GM21447 (cell line): ENCODE results near the gene CNPY1.
"Not testable (repeated sequence)": the region's sequence is repeated elsewhere in the genome, so short reads cannot be mapped to it uniquely, and the experiment has no call there.

Experiments used
- ATAC-seq: cut with Tn5 transposase; IDR thresholded peaks from one replicate; pipeline ENCODE4 v1.9.1; 2021; ENCODE audit not compliant: unreplicated experiment

Gene CNPY1

DNA sequence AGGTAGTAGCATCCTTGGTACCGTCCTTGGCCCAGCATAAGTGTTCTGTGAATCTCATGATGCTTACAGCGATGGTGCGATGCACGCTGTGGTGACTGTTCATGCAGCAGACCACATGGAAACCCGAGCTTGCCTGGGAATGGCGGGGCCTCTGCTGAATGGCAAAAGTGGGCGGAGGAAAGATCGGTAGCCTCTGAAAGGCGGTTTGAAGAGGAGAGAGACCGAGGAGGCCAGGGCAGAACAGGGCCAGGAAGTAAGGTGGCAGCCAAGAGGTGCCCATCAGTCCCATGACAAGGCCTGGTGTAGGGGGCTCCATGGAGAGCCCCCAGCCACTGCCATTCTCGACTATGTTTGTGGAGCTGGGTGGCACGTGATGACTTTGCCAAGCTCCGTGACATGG is 33.2 kb upstream of the CNPY1 start:
- ATAC-seq, result no peak

GRCh38 chr7:155578016-155578415 is 31.7 kb upstream of the CNPY1 start:
- ATAC-seq, result no peak

GRCh38 chr7:155577509-155577905 is 31.1 kb upstream of the CNPY1 start:
- no peak for ATAC-seq

DNA sequence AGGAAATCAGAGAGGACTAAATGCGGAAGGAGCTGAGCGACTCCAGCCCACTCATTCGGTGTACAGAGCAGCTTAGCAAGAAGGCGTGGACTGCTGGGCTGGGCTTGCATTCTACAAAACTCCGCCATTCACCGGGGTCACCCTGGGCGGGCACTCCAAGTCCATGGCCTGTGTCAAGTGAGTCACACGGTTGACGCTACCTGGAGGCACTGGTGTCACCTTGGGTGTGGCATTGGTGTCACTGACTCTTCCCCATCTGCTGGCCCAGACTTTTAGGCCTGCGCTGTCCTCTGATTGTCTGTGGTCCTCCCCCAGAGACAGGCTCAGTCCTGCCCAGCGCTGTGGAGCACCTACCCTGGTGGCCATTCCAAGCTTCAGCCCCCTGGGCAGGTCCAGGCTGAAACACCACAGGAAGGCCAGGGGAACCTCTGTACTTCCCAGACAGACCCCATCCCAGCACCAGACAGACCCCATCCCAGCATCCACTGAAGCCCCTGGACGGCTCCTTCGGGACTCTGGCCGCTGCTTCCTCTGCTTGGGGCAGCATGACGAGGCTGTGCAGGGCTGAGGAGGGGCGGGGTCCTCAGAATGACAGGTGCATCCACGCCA is 30.6 kb upstream of the CNPY1 start:
- no peak for ATAC-seq

DNA sequence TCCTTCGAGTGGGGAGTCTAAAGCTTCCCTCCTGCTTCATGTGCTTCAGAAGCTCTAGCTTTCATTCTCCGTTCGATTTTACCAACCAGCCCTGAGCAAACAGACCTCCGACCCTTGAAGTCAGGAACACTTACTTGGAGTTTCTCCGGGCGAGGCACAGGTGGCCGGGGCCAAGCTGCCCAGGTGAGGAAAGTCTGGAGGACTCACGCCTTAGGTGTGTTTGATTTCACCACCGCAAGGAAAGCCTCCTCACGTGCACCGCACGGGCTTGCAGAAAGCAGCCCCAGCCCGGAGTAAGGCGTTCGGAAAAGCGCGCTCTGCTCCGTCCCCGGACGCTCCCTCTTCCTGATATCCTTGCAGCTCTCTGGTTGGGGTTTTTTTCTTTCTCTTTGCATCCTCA is 30.1 kb upstream of the CNPY1 start:
- no peak for ATAC-seq

- ATAC-seq, result no peak
Observed at GRCh38 chr7:155574556-155575290, 28.4 kb upstream of the CNPY1 start.

DNA sequence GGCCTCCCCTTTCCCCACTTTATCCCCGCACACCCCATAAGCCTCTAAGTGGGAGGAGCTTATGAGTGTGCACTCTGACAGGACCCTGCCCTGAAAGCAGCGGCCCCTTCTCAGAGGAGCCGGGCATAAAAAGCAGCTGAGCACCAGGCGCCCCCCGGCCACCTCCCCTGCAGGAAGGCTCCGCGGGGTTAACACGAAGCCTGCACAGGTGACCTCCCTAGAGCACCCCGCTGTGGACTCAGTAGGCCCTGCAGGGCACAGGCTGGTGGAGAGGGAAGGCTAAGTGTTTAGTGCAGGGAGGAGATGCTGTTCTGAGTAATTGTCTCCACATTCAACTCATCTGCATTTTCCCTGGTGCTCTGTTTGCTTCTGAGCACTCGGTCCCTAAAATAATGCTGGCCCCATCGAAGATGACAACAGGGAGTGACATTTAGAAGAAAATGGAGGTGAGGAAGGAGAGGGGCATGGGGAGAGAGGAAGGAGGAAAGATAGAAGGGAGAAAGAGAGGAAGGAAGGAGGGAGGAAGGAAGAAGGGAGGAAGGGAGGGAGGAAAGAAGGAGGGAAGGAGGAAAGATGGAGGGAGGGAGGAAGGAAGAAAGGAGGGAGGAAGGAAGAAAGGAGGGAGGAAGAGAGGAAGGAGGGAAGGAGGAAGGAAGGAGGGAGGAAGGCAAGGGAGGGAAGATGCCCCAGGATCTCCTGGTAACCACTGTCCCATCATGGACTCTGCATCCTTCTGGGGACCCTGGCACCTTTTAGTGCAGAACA is 25.4 kb upstream of the CNPY1 start:
- ATAC-seq, result no peak

DNA sequence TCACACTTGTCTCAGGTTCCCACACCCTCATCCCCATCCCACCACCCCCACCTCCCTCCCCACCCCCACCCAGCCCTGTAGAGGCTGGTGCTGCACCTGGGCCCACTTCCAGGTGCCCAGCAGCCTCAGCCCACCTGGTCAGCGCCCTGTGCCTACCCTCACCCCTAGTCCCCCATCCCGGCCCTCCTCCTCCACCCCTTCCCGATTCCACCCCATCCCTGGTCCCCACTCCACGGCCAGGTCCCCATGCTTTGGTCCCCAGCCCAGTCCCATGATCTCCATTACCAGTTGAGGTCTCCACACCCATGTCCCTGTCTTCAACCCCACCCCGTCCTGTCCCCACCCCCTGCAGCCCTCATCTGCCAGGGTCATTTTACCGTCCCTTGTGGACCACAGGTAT is 24.6 kb upstream of the CNPY1 start:
- ATAC-seq, result no peak

DNA sequence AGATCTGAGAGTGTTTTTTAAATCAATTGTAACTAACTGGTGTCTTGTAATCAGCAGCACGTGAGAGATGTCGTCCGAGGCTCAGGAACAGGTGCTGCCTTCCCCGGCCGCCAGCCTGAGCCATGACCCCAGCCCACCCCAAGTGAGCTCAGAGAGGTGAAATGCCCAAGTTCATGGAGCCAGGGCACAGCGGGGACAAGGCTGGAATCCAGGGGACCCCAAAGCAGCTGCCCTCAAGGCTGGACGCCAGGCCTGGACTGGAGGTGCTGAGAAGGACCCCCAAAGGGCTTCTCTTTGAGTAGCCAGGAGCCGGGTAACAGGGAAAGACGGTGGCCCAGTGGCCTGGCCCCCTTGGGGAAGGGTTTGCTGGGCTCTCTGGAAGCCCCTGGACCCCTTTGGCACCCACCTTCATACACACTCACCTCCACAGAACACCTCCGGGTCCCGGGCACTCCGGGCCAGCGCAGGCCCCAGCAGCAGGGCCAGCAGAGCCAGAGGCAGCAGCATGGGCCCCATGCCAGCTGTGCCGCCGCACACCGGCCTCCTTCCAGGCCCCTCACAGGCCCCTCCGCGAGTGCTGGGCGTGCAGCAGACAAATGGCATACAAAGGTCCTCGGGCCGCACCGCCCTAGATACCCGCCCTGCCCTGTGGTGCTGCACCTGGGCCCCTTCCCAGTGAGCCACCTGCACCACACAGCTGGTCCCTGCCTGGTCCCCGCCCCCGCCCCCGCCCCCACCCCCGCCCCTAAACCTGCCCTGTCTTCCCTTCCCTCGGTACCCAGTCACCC is 24.0 kb upstream of the CNPY1 start:
- no peak for ATAC-seq

DNA sequence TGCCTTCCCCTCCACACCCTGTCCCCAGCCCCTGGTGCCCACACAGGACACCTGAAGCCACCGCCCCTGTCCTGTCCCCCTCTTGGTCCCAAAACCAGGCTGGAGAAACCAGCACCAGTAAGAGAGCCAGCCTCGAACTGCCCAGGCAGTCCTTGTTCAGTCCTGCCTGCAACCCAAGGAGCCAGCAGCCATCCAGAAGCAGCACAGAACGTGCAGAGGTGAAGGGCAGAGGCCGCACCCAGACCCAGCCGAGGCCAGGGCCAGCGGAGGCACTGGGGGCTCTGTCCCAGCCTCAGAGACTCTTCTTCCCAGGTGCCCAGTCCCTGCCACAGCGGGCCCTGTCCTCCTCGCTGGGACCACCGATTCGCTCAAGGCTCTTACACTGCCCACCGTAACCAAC is 23.3 kb upstream of the CNPY1 start:
- no peak for ATAC-seq

GRCh38 chr7:155568842-155569494 is 22.6 kb upstream of the CNPY1 start:
- no peak for ATAC-seq

- no peak for ATAC-seq
Observed at GRCh38 chr7:155568333-155568660, 21.9 kb upstream of the CNPY1 start.

- ATAC-seq, result no peak
Observed at GRCh38 chr7:155567646-155568332, 21.4 kb upstream of the CNPY1 start.

DNA sequence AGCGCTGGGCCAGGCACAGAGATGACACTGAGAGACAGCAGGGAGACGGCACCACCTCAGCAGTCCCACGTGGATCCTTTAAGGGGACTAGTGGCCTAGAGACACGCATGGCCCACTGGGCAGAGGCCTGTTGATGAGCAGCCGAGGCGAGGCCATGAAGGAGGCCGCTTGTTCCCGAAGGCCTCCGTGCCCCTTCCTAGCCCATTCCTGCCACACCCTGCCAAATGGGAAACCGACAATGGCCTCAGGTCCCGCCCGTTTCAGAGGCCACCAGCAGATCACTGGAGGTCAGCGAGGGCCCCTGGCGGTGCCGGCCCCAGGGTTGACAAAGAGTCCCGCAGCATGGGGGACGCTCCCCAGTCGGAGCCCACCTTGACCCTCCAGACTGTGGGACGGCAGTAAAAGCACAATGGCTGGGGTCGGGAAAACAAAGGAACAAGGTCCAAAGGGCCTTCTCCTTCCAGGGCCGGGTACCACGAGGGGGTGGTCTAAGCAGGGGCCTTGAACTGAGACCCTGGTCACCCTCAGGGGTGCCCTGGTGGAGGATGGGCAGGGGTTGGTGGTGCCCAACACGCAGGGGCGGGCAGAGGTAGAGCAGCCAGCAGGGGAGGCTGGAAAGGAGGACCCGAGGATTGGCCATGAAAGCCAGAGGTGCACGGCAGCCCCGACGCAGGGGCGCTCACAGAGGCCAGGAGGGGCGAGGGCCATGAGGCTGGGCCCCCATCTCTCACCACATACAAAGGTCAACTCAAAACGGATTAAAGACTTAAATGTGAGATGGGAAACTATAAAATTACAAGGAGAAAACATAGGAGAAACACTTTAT is 19.9 kb upstream of the CNPY1 start:
- ATAC-seq, result no peak

DNA sequence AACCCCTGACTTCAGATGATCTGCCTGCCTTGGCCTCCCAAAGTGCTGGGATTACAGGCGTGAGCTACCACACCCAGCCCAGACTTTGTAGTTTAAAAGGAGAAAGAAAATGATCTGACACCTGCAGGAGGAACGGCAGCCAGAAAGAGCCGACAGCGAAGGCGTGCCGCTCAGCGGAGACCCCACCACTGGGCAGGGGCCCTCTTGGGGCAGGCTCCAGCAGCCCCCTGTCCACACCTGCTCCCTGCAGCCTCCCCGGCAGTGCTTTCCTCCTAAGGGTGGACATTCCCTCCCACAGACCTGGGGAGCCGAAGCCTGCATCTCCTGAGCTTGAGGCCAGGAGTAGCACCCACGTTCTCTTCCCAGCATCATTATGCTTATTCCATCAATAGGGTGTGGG is 19.2 kb upstream of the CNPY1 start:
- no peak for ATAC-seq

GRCh38 chr7:155562976-155563375 is 16.6 kb upstream of the CNPY1 start:
- ATAC-seq, result not testable (repeated sequence)

GRCh38 chr7:155562106-155562505 is 15.7 kb upstream of the CNPY1 start:
- no peak for ATAC-seq

DNA sequence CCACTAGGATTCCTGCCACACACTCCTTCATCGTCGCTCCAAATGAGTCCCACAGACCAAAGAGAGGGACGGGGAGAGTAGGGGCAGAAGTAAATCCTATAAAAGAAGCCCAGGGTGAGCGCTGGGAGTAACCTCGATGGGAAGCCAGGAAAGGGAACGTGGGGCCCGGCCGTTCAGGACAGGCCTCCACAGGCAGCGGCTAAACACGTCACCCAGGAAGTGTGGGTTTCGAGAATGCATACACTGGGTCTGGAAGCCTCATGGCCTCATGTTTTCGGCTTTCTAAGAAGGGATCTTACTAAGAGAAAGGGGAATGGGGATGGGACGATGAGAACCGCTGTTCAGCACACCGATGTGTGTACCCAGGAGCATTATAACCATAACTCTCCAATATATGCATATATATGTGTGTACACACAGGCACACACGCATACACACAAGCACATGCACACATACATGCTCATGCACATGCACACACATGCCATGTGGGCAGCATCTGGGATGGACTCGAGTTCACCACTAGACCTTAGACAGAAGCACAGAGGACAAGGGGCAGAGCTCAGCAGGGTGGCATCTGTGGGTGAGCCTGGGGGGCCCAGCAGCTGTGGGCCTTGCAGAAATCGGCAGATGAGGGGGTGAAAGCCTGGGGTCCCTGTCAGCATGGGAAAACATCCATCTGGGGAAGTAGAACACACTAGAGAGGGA is 14.8 kb upstream of the CNPY1 start:
- ATAC-seq, result no peak
